HS-27A (cell line): Measurements from ENCODE around the gene CEP72.
"Not testable (repeated sequence)": the region's sequence is repeated elsewhere in the genome, so short reads cannot be mapped to it uniquely, and the experiment has no call there.

Experiments used
- DNase-seq: peaks from one replicate; pipeline ENCODE4 v3.0.0-alpha.2; 2012; ENCODE audit warnings: low read depth, missing footprints

Gene CEP72

GRCh38 chr5:611731-612486, at the start of gene CEP72:
Gene CEP72 (plus strand): TSS chr5:612340. CDS start chr5:612362, 22 bp downstream.
- peak; percentile 20 for DNase-seq

- no peak for DNase-seq
Measured at GRCh38 chr5:565782-566440, 46.2 kb upstream of the CEP72 start.

- no peak for DNase-seq
Measured at GRCh38 chr5:566636-567309, 45.4 kb upstream of the CEP72 start.

GRCh38 chr5:567664-568060, 44.5 kb upstream of the CEP72 start:
- DNase-seq = no peak

- DNase-seq = no peak
Measured at GRCh38 chr5:568061-568781, 43.9 kb upstream of the CEP72 start.

- DNase-seq = no peak
Measured at GRCh38 chr5:568809-569208, 43.3 kb upstream of the CEP72 start.

DNA sequence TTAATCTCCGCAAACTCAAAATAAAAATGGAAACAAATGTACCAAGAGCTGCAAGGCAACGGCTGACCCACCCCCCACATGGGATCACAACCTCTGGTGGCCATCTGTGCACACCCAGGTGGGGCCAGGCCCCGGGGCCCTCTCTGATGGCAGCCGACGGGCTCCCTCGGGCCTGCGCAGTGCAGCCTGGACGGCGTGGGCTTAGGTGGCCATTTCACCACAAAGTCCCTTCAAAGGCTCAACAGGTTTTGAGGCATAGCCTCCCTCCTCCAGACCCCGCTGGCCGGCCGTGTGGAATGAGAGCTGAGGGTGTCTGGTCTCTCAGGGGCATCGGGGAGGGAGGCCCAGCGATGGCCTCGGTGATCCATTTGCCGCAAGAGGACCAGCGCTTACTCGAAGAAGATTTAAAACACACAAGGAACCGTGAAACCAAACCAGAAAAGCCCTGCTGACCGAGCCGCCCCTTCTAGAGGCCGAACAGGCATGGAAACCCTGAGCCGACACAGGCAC, 42.7 kb upstream of the CEP72 start:
- no peak for DNase-seq

- DNase-seq = no peak
Measured at GRCh38 chr5:569868-570361, 42.2 kb upstream of the CEP72 start.

- no peak for DNase-seq
Measured at GRCh38 chr5:570446-570845, 41.7 kb upstream of the CEP72 start.

DNA sequence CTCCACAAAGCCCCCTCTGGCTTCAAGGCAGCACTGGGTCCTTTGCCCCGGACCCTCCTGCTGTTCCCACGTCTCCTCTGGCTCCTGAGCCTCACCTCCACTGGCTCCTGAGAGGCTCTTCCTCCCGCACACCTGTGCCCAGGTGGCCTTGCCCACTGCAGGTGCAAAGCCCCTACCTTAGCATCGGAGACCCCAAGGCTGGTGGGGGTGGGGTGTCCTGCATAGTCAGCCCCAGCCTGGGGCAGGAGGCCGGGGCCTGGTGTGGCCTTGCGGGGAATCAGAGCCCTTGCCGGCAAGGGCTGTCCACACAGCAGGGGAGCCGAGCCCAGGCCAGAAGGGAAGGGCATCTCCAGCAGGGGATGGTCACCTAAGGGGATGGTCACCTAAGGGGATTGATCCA, 41.3 kb upstream of the CEP72 start:
- DNase-seq = no peak

- no peak for DNase-seq
Measured at GRCh38 chr5:571791-572190, 40.3 kb upstream of the CEP72 start.

GRCh38 chr5:572398-573019, 39.6 kb upstream of the CEP72 start:
- DNase-seq = no peak

DNA sequence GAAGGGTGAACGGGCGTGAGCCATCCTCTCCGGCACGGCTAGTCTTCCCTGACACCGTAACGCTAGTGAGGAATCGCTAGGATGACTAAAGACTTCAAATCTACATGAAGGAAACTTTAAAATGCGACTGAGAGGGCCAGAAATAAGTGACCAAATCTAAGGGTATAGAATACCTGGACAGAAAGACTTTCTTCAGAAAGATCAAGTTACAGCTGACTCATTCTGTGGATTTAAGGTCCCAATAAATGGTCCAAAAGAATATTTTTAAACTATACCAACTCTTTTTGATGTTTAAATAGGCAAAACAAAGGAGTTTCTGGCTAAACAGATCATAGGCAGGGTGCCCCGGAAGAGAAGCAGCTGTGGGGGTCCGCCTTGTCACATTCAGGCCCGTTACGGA, 38.9 kb upstream of the CEP72 start:
- no peak for DNase-seq

- no peak for DNase-seq
Measured at GRCh38 chr5:573976-574375, 38.2 kb upstream of the CEP72 start.

DNA sequence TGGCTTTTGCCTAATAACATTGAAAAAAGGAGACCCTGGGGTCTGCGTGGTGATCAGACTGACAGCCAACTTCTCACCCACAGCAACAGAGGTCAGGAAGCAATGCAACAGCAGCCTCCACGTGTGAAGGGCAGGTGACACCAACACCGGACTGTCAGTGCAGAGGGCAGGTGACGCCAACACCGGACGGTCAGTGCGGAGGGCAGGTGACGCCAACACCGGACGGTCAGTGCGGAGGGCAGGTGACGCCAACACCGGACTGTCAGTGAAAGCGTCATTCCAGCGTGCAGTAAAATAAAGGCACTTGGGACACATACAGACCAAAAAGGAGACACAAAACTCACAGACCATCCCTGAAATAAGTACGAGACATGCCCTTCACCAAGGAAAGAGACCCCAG, 37.2 kb upstream of the CEP72 start:
- DNase-seq = no peak

DNA sequence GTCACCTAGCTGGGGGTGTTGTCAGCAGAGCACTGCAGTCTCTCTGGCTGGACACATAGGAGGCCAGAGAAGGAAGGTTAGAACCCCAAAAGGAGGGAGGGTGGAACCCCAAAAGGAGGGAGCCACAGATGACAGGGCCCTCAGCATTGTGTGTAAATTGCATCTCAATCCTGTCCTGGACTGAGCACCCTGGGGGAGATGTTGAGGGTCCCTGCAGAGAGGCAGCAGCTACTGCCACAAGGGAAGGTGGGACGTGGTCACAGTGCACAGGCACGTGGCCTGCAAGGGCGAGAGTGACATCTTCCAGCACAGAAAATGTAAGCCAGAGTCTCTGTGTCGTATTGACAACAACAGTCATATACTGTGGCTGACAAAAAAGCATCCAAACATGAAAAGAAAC, 36.5 kb upstream of the CEP72 start:
- DNase-seq = no peak

DNA sequence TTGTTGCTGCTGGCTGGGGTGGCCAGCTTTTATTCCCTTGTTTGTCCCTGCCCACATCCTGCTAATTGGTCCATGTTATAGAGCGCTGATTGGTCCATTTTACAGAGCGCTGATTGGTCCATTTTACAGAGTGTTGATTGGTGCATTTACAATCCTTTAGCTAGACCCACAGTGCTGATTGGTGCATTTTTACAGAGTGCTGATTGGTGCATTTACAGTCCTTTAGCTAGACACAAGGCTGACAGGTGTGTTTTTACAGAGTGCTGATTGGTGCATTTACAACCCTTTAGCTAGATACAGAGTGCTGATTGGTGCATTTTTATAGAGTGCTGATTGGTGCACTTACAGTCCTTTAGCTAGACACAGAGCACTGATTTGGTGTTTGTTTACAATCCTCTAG, 34.9 kb upstream of the CEP72 start:
- not testable (repeated sequence) for DNase-seq

DNA sequence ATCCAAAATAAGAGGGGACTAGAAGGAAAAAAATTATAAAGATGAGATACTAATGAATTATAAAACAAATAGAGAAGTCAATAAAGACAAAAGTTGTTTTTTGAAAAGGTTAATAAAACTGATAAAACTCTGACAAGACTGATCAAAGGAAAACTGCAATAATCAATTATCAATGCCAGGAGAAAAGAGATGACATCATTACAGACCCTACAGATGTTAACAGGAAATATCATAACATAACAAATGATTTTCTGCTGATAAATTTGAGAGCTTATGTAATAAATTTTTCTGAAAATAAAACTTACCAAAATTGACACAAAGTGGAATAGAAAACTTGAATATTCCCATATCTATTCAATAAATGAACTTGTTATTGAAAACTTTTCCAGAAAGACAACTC, 34.3 kb upstream of the CEP72 start:
- DNase-seq = no peak

DNA sequence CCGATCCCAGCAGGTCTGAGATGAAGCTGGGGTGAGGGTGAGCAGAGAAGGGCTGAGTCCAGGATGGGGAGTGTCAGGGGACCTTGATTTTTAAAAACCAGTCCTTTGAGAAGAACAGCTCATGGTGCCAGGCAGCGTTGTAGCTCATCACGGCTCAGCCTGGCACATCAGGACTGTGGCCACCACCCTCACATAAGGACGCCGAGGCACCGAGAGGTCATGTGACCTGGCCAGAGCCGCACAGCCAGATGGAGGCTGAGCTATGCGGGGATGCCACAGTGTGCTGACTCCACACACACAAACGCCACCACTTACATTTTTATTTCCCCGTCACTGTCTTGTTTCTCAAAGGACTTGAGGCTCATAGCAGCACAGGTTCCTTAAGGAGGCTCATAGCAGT, 32.9 kb upstream of the CEP72 start:
- no peak for DNase-seq

GRCh38 chr5:579746-580366, 32.3 kb upstream of the CEP72 start:
- no peak for DNase-seq

DNA sequence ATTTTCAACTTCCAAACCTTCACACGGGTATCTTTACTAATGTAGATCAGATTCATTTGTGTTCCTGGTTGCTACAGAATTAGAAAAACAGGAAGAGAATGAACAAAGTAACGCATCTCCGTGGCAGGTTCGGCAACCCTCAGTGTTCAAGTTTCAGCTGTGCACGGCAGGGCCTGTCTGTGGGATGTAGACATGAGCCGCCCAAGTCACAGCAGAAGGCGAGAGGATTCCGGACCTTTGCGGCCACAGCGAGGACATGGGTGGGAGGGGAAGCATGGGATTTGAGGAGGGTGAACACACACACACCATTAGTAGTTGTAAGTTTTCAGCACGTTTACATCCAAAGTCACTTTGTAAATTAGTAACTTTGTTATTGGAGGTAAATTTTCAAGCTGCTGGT, 31.7 kb upstream of the CEP72 start:
- no peak for DNase-seq
